IMR-90 (cell line): ENCODE measurements around the gene VEPH1. TPM values are rescaled to one million over a fixed set of nuclear protein-coding genes. Genes with fewer than 3 reads are reported as not detected.

ENCODE experiments used
- ATAC-seq: fragments of 200-7000 bp; cut with Tn5 transposase; 2 replicates; pipeline ENCODE4 v1.9.1; 2020; ENCODE audit warnings: low read depth, mild to moderate bottlenecking, moderate library complexity
- BruUV-seq: library from RNA; stranded (reverse); fragments of 400-500 nt; replicated peaks from 2 replicates; lab custom pipeline; 2021; lab: Mats Ljungman, UMichigan
- CTCF ChIA-PET: fragments of 300-600 bp; formaldehyde crosslinking; extraction: SDS; loops from one replicate; lab custom pipeline; 2021; ENCODE audit warnings: antibody characterized with exemption; lab: Yijun Ruan, JAX
- POLR2A ChIA-PET: fragments of 300-600 bp; sonication (Branson Sonifier 250); formaldehyde crosslinking; loops from one replicate; lab custom pipeline; 2022; ENCODE audit warnings: antibody characterized with exemption; ENCODE audit not compliant: unreplicated experiment; lab: Charles Lee
- DNase-seq: peaks from one replicate; pipeline ENCODE4 v3.0.0; 2013
- H2AFZ ChIP-seq: replicated peaks from 2 replicates; pipeline ENCODE3; 2013; ENCODE audit warnings: low read length, mild to moderate bottlenecking; ENCODE audit not compliant: poor library complexity
- H2AK5ac ChIP-seq: 2 replicates; pipeline ENCODE4 v1.6.1; 2013; ENCODE audit warnings: low read depth, low read length, inconsistent platforms
- H2AK9ac ChIP-seq: replicated peaks from 2 replicates; pipeline ENCODE3; 2013; ENCODE audit warnings: mild to moderate bottlenecking, low read depth, low read length, moderate library complexity; ENCODE audit not compliant: poor library complexity
- H2BK120ac ChIP-seq: 2 replicates; pipeline ENCODE4 v1.6.1; 2013; ENCODE audit warnings: low read depth, low read length, inconsistent platforms
- H2BK15ac ChIP-seq: 3 replicates; pipeline ENCODE4 v1.6.1; 2013; ENCODE audit warnings: low read depth, low read length, inconsistent platforms
- H2BK20ac ChIP-seq: 2 replicates; pipeline ENCODE4 v1.6.1; 2013; ENCODE audit warnings: low read depth, mild to moderate bottlenecking, inconsistent platforms, low read length, moderate library complexity
- H2BK5ac ChIP-seq: 2 replicates; pipeline ENCODE4 v1.6.1; 2013; ENCODE audit warnings: mild to moderate bottlenecking, low read depth, low read length, inconsistent platforms; ENCODE audit not compliant: poor library complexity, severe bottlenecking
- H3K14ac ChIP-seq: replicated peaks from 2 replicates; pipeline ENCODE4 v1.6.1; 2013; ENCODE audit warnings: low read depth, low read length, inconsistent platforms
- H3K18ac ChIP-seq: 2 replicates; pipeline ENCODE4 v1.6.1; 2013; ENCODE audit warnings: low read depth, low read length, control low read depth
- H3K23ac ChIP-seq: 2 replicates; pipeline ENCODE4 v1.6.1; 2013; ENCODE audit warnings: low read depth, low read length, inconsistent platforms
- H3K27ac ChIP-seq: 2 replicates; pipeline ENCODE4 v1.5.1; 2013; ENCODE audit warnings: mild to moderate bottlenecking, control low read depth, low read length; ENCODE audit not compliant: insufficient read depth
- H3K27me3 ChIP-seq: 2 replicates; pipeline ENCODE4 v1.6.1; 2013; ENCODE audit warnings: low read length; ENCODE audit not compliant: control insufficient read depth, insufficient read depth
- H3K36me3 ChIP-seq: 2 replicates; pipeline ENCODE4 v1.6.1; 2013; ENCODE audit warnings: low read length, mixed read lengths; ENCODE audit not compliant: control insufficient read depth, insufficient read depth
- H3K4ac ChIP-seq: 2 replicates; pipeline ENCODE4 v1.6.1; 2013; ENCODE audit warnings: low read depth, low read length, inconsistent platforms
- H3K4me1 ChIP-seq: 2 replicates; pipeline ENCODE4 v1.6.1; 2013; ENCODE audit warnings: low read length, mixed read lengths; ENCODE audit not compliant: control insufficient read depth, insufficient read depth
- H3K4me2 ChIP-seq: 2 replicates; pipeline ENCODE4 v1.6.1; 2013; ENCODE audit warnings: low read depth, mild to moderate bottlenecking, control low read depth, low read length, moderate library complexity
- H3K4me3 ChIP-seq: 2 replicates; pipeline ENCODE4 v1.5.1; 2013; ENCODE audit warnings: low read depth, mild to moderate bottlenecking, control low read depth, low read length, moderate library complexity; ENCODE audit not compliant: insufficient read depth
- H3K56ac ChIP-seq: 2 replicates; pipeline ENCODE4 v1.6.1; 2013; ENCODE audit warnings: low read length, inconsistent platforms; ENCODE audit not compliant: insufficient read depth; ENCODE audit errors: extremely low read depth
- H3K79me1 ChIP-seq, 2 experiments: 2 replicates each; pipeline ENCODE4 v1.6.1; 2013; ENCODE audit warnings: low read length in 2 of 2, inconsistent platforms in 1 of 2, low read depth in 1 of 2
- H3K9ac ChIP-seq: 2 replicates; pipeline ENCODE4 v1.6.1; 2013; ENCODE audit warnings: low read depth, low read length, control low read depth
- H3K9me1 ChIP-seq: 2 replicates; pipeline ENCODE4 v1.6.1; 2013; ENCODE audit warnings: low read length, inconsistent platforms; ENCODE audit not compliant: insufficient read depth
- H3K9me3 ChIP-seq: 2 replicates; pipeline ENCODE4 v1.6.1; 2013; ENCODE audit warnings: low read length; ENCODE audit not compliant: control insufficient read depth, insufficient read depth
- H4K20me1 ChIP-seq: 2 replicates; pipeline ENCODE4 v1.6.1; 2013; ENCODE audit warnings: low read length, inconsistent platforms; ENCODE audit not compliant: insufficient read depth
- H4K5ac ChIP-seq: 2 replicates; pipeline ENCODE4 v1.6.1; 2013; ENCODE audit warnings: mild to moderate bottlenecking, low read depth, low read length, control low read depth
- H4K8ac ChIP-seq, 2 experiments: 2 replicates each; pipeline ENCODE4 v1.6.1; 2013; ENCODE audit warnings: low read depth in 2 of 2, low read length in 2 of 2, control low read depth in 1 of 2, inconsistent platforms in 1 of 2
- H4K91ac ChIP-seq: 2 replicates; pipeline ENCODE4 v1.6.1; 2013; ENCODE audit warnings: low read depth, low read length, inconsistent platforms; ENCODE audit not compliant: insufficient read depth
- BHLHE40 ChIP-seq: fragments of 150-350 bp; IDR thresholded peaks from 2 replicates; pipeline ENCODE4 v1.6.1; 2016; ENCODE audit warnings: mild to moderate bottlenecking, low read depth, low read length
- CTCF ChIP-seq: conservative IDR thresholded peaks from 2 replicates; pipeline ENCODE4 v1.5.1; 2012; ENCODE audit warnings: mild to moderate bottlenecking, low read depth, low read length, improper control_type of control experiment
- MAFK ChIP-seq: IDR thresholded peaks from 2 replicates; pipeline ENCODE4 v1.6.1; 2012; ENCODE audit warnings: low read depth, low read length, improper control_type of control experiment
- MXI1 ChIP-seq: IDR thresholded peaks from 2 replicates; pipeline ENCODE4 v1.6.1; 2012; ENCODE audit warnings: low read depth, mild to moderate bottlenecking, low read length, moderate library complexity, borderline replicate concordance
- POLR2A ChIP-seq: IDR thresholded peaks from 2 replicates; pipeline ENCODE4 v1.6.1; 2012; ENCODE audit warnings: mild to moderate bottlenecking, low read depth, low read length
- RCOR1 ChIP-seq: IDR thresholded peaks from 2 replicates; pipeline ENCODE4 v1.6.1; 2012; ENCODE audit warnings: mild to moderate bottlenecking, low read length, improper control_type of control experiment; ENCODE audit not compliant: insufficient replicate concordance
- WGBS, 2 experiments: methylation state at CpG; one replicate each; pipeline versions ENCODE4 v1.1.5 to v1.1.7; 2013; ENCODE audit warnings: missing lambda C conversion rate in 2 of 2; ENCODE audit not compliant: insufficient read length in 1 of 2; ENCODE audit errors: extremely low coverage in 2 of 2; 5-methylcytosine and 5-hydroxymethylcytosine counted together
- dilution Hi-C: fragments of 300-500 bp; cut with HindIII; formaldehyde crosslinking; loops from one replicate; pipeline ENCODE4 v1.14.3; 2018; ENCODE audit warnings: low sequenced_read_pairs; ENCODE audit not compliant: unreplicated experiment
- in situ Hi-C: fragments of 300-500 bp; cut with MboI; formaldehyde crosslinking; loops from 3 replicates; pipeline ENCODE4 v1.14.3; 2019; ENCODE audit warnings: low sequenced_read_pairs, inconsistent platforms, mixed read lengths
- intact Hi-C: fragments of 100-400 bp; cut with micrococcal nuclease; formaldehyde crosslinking; loops from 2 replicates; pipeline ENCODE4 v1.10.0; 2022
- polyA plus RNA-seq, 3 experiments: library from polyadenylated mRNA; depleted of rRNA; stranded (reverse); fragments of >200 nt; gene quantifications; 2 replicates each; pipeline ENCODE4 v1.2.3, GENCODE V29; 2012; ENCODE audit warnings: low replicate concordance in 1 of 3
- total RNA-seq: library from RNA; depleted of rRNA; stranded (reverse); fragments of >200 nt; gene quantifications from 2 replicates; pipeline ENCODE4 v1.2.3, GENCODE V29; 2012

Gene VEPH1
- total and polyA plus RNA-seq, 2 of the 4 experiments (the other 2 are of a cell fraction) = 30.5 to 130 TPM

- Histone ChIP-seq H3K27ac (no peak overlapping the region), H3K27me3 (no peaks in the 10 kb centered on the region), H3K36me3 (no peaks in the 10 kb centered on the region), H4K5ac (no peak overlapping the region), H3K9ac (no peak overlapping the region), H4K20me1 (no peaks in the 10 kb centered on the region), H3K9me3 (no peaks in the 10 kb centered on the region), H2AFZ (no peak overlapping the region), H2BK5ac (no peak overlapping the region), H3K4me1 (no peaks in the 10 kb centered on the region; the same call in 1 of the 2 replicates), H3K14ac (no peak overlapping the region), H3K4me3 (no peak overlapping the region), H3K18ac (no peak overlapping the region), H4K8ac (no peak overlapping the region), H3K23ac (no peak overlapping the region), H3K4ac (no peak overlapping the region), H2BK120ac (no peak overlapping the region), H2AK5ac (no peak overlapping the region), H3K9me1 (no peaks in the 10 kb centered on the region), H2BK20ac (no peak overlapping the region), H3K4me2 (no peak overlapping the region), H4K91ac (no peak overlapping the region), H3K56ac (no peak overlapping the region), H2BK15ac (no peak overlapping the region), H2AK9ac (no peak overlapping the region), H3K79me1 (no peaks in the 10 kb centered on the region)
- TF ChIP-seq RCOR1 (no peak), MXI1 (no peak), CTCF (no peak), MAFK (no peak), POLR2A (no peak), BHLHE40 (no peak)
- ChIA-PET POLR2A (no interaction called here), CTCF (interaction anchor here (0.6 kb wide), 1 partner anchor 54 kb away, joined by 4 read pairs; no protein-coding TSS in a partner anchor)
- ATAC-seq = no peak
- in situ Hi-C loops (no loop called here), intact Hi-C loops (no loop called here), dilution Hi-C loops (no loop called here)
- 83% methylated on average over 1 of the region's 1 CpG; no CpG with 5 or more reads in 1 of the 2 experiments for WGBS, 2 experiments
- no peak for DNase-seq
- BruUV-seq = no TSS peak
Measured at GRCh38 chr3:157453824-157454223, 49.4 kb downstream of the VEPH1 start.
